SU-DHL-6 (cell line): ENCODE data around the gene POU2F3.
"Not testable (repeated sequence)": the region's sequence is repeated elsewhere in the genome, so short reads cannot be mapped to it uniquely, and the experiment has no call there.

Experiments
- H2AFZ ChIP-seq: fragments of 200-600 bp; sonication (generic); 2 replicates; pipeline ENCODE4 v1.6.1; 2014; ENCODE audit warnings: low read depth, mild to moderate bottlenecking, moderate library complexity, mixed read lengths, antibody characterized with exemption, low read length; ENCODE audit not compliant: severe bottlenecking
- H3F3A ChIP-seq: fragments of 200-600 bp; shearing (Covaris generic); 2 replicates; pipeline ENCODE4 v1.6.0; 2016; ENCODE audit warnings: antibody characterized with exemption, mild to moderate bottlenecking; ENCODE audit not compliant: insufficient read depth
- H3K27ac ChIP-seq: fragments of 200-600 bp; sonication (generic); 2 replicates; pipeline ENCODE4 v1.5.1; 2016; ENCODE audit warnings: low read depth, mild to moderate bottlenecking, low read length, moderate library complexity, mixed read lengths
- H3K27me3 ChIP-seq: fragments of 200-600 bp; sonication (generic), shearing (Covaris generic); 2 replicates; pipeline ENCODE4 v1.6.0; 2014; ENCODE audit warnings: mild to moderate bottlenecking, low read length
- H3K36me3 ChIP-seq: fragments of 200-600 bp; sonication (generic); 2 replicates; pipeline ENCODE4 v1.6.1; 2014; ENCODE audit warnings: mild to moderate bottlenecking, low read length, mixed read lengths
- H3K4me2 ChIP-seq: fragments of 300-600, 200-600 bp; shearing (Covaris generic), sonication (generic); 2 replicates; pipeline ENCODE4 v1.6.0; 2014; ENCODE audit warnings: low read length, low read depth, mild to moderate bottlenecking; ENCODE audit not compliant: poor library complexity, severe bottlenecking
- H3K4me3 ChIP-seq: fragments of 200-600 bp; sonication (generic); 2 replicates; pipeline ENCODE4 v1.5.1; 2014; ENCODE audit warnings: antibody characterized with exemption, low read length, mild to moderate bottlenecking, mixed read lengths; ENCODE audit not compliant: insufficient read depth, poor library complexity, severe bottlenecking
- H3K79me2 ChIP-seq: fragments of 200-600 bp; sonication (generic); 2 replicates; pipeline ENCODE4 v1.6.1; 2014; ENCODE audit warnings: mild to moderate bottlenecking, low read length, moderate library complexity; ENCODE audit not compliant: insufficient read depth
- H3K9ac ChIP-seq: fragments of 200-600 bp; sonication (generic); 2 replicates; pipeline ENCODE4 v1.7.0; 2014; ENCODE audit warnings: mild to moderate bottlenecking, low read length
- H3K9me2 ChIP-seq: fragments of 200-600 bp; sonication (generic); replicated peaks from 2 replicates; pipeline ENCODE4 v1.6.1; 2014; ENCODE audit warnings: low read length; ENCODE audit not compliant: insufficient read depth
- H3K9me3 ChIP-seq: fragments of 200-600 bp; sonication (generic); 2 replicates; pipeline ENCODE4 v1.6.1; 2014; ENCODE audit warnings: low read length, mixed read lengths; ENCODE audit not compliant: insufficient read depth
- H4K20me1 ChIP-seq: fragments of 200-600 bp; sonication (generic); 2 replicates; pipeline ENCODE4 v1.6.1; 2014; ENCODE audit warnings: low read depth, mild to moderate bottlenecking, antibody characterized with exemption, low read length, moderate library complexity, mixed read lengths
- EZH2phosphoT487 ChIP-seq: fragments of 200-600 bp; sonication (generic), shearing (Covaris generic); conservative IDR thresholded peaks from 2 replicates; pipeline ENCODE4 v1.6.1; 2018; ENCODE audit warnings: mild to moderate bottlenecking, antibody characterized with exemption, low read length, moderate library complexity, mixed read lengths
- TF ChIP-seq, protein P1 (sequence below): fragments of 200-600 bp; sonication (generic); IDR thresholded peaks from one replicate; pipeline ENCODE4 v1.5.1; 2017; ENCODE audit warnings: antibody characterized with exemption, mild to moderate bottlenecking, low read length, moderate library complexity; ENCODE audit not compliant: insufficient read depth, poor library complexity, severe bottlenecking

Gene POU2F3

DNA sequence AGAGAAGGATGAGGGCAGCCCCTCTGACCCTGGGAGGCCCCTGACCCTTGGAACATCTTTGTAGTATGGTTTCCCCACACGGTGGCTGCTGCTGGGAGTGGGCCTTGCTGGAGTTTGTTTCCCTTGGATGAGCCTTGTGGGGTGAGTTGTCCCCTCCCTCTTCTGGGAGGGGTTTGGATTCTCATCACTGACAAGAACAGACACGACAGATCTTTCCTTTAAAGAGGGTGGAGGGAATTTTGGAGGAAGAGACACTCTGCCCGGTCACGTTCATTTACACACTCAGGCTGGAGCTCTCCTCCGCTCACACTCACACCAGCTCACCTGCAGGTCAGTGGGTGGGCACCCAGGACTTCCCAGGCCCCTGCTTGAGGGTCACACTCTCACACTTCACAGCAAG, 31.7 kb downstream of the POU2F3 start:
- Histone ChIP-seq H3K4me2 (no peak overlapping the region), H3K27ac (no peak overlapping the region), H3K27me3 (no peaks in the 10 kb centered on the region; the same call in 1 of the 2 replicates), H3F3A (no peaks in the 10 kb centered on the region), H3K9me3 (no peaks in the 10 kb centered on the region), H3K9me2 (no peaks in the 10 kb centered on the region), H3K79me2 (no peaks in the 10 kb centered on the region), H3K4me3 (no peak overlapping the region), H3K9ac (no peak overlapping the region), H2AFZ (no peak overlapping the region), H3K36me3 (no peaks in the 10 kb centered on the region), H4K20me1 (no peaks in the 10 kb centered on the region)
- no peak for TF ChIP-seq EZH2phosphoT487
- TF ChIP-seq, protein P1, sequence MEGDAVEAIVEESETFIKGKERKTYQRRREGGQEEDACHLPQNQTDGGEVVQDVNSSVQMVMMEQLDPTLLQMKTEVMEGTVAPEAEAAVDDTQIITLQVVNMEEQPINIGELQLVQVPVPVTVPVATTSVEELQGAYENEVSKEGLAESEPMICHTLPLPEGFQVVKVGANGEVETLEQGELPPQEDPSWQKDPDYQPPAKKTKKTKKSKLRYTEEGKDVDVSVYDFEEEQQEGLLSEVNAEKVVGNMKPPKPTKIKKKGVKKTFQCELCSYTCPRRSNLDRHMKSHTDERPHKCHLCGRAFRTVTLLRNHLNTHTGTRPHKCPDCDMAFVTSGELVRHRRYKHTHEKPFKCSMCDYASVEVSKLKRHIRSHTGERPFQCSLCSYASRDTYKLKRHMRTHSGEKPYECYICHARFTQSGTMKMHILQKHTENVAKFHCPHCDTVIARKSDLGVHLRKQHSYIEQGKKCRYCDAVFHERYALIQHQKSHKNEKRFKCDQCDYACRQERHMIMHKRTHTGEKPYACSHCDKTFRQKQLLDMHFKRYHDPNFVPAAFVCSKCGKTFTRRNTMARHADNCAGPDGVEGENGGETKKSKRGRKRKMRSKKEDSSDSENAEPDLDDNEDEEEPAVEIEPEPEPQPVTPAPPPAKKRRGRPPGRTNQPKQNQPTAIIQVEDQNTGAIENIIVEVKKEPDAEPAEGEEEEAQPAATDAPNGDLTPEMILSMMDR, result no peak

DNA sequence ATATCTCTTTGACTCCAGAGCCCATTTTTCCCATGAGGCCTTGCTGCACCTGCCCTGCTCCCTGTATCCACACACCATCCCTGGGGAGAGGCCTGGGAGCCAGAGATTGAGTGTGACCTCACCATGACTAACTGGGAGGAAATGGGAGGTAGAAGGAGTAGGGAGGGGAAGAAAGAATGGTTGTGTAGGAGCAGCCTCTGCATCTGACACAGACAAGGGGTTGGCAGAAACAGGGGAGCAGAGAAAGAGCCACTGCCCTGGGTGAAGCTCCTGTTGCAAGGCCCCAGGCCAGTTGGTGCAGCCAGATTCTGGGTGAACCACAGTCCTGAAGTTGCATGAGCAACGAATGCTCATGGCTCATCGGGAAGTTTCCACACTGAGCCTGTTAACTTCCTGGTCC, 32.4 kb downstream of the POU2F3 start:
- Histone ChIP-seq H4K20me1 (no peaks in the 10 kb centered on the region), H3K27ac (no peak overlapping the region), H3K9ac (no peak overlapping the region), H3K36me3 (no peaks in the 10 kb centered on the region), H3F3A (no peaks in the 10 kb centered on the region), H3K4me2 (no peak overlapping the region), H3K4me3 (no peak overlapping the region), H3K27me3 (no peaks in the 10 kb centered on the region; the same call in 1 of the 2 replicates), H2AFZ (no peak overlapping the region), H3K9me3 (no peaks in the 10 kb centered on the region), H3K9me2 (no peaks in the 10 kb centered on the region), H3K79me2 (no peaks in the 10 kb centered on the region)
- TF ChIP-seq EZH2phosphoT487, result no peak
- TF ChIP-seq, protein P1, result no peak

DNA sequence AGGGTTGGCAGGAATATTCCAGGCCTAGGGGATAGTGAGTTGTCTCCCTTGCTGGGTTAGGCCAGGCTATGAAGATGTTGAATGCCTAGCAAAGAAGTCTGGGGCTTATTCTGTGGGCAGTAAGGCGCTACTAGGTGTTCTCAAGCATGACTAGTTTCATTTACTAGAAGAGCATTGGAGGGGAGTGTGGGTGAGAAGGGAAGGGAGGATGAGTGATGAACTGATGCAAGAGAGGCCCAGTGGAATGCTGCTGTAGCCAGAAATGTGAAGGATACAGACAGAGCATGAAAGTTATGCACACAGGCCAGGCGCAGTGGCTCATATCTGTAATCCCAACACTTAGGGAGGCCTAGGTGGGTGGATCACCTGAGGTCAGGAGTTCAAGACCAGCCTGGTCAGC, 33.5 kb downstream of the POU2F3 start:
- Histone ChIP-seq H3K9ac (no peak overlapping the region), H3K27ac (no peak overlapping the region)

DNA sequence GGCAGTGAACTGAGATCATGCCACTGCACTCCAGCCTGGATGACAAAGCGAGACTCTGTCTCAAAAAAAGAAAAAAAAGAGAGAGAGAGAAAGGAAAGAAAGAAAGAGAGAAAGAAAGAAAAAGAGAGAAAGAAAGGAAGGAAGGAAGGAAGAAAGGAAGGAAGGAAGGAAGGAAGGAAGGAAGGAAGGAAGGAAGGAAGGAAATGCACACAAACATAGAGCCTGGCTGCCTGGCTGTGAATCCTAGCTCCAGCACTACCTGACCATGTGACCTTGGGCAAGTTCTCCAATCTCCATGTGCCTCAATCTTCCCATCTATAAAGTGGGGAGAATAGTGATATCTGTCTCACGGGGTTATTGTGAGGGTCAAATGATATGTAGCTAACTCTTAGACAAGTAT, 34.0 kb downstream of the POU2F3 start:
- not testable (repeated sequence) for H3K9me3 ChIP-seq, H3K27me3 ChIP-seq, H3K4me3 ChIP-seq, H3K9ac ChIP-seq, H3K9me2 ChIP-seq, H2AFZ ChIP-seq, H4K20me1 ChIP-seq, H3F3A ChIP-seq, H3K36me3 ChIP-seq, H3K27ac ChIP-seq, H3K79me2 ChIP-seq, H3K4me2 ChIP-seq

More for the DNA sequence above, 33.5 kb downstream of the POU2F3 start:
- no peak overlapping the region for H3K4me2 ChIP-seq
- H4K20me1 ChIP-seq, result no peaks in the 10 kb centered on the region
- no peaks in the 10 kb centered on the region; the same call in 1 of the 2 replicates for H3K27me3 ChIP-seq
- H3K9me2 ChIP-seq, result no peaks in the 10 kb centered on the region
- H2AFZ ChIP-seq, result no peak overlapping the region
- no peaks in the 10 kb centered on the region for H3K36me3 ChIP-seq
- no peaks in the 10 kb centered on the region for H3K9me3 ChIP-seq
- no peaks in the 10 kb centered on the region for H3F3A ChIP-seq
- H3K79me2 ChIP-seq, result no peaks in the 10 kb centered on the region
- H3K4me3 ChIP-seq, result no peak overlapping the region
- TF ChIP-seq, protein P1, result no peak
- TF ChIP-seq EZH2phosphoT487, result no peak
